HG02763 (cell line): ENCODE results near the gene FABP2.
A peak's percentile ranks its signal among the peaks of the same experiment; 100 is the strongest.
"Not testable (repeated sequence)": the region's sequence is repeated elsewhere in the genome, so short reads cannot be mapped to it uniquely, and the experiment has no call there.

Experiments used
- ATAC-seq: cut with Tn5 transposase; IDR thresholded peaks from one replicate; pipeline ENCODE4 v1.9.1; 2021; ENCODE audit warnings: mild to moderate bottlenecking, moderate library complexity; ENCODE audit not compliant: unreplicated experiment

The FABP2 gene

GRCh38 chr4:119321921-119322687, at the start of gene FABP2:
Gene FABP2 (minus strand): TSS chr4:119322138. CDS start chr4:119322102, 36 bp downstream.
- ATAC-seq: no peak

GRCh38 chr4:119370951-119371683, 49.2 kb upstream of the FABP2 start:
- peak; percentile 11 for ATAC-seq

- peak; percentile 98 for ATAC-seq
Measured at GRCh38 chr4:119370392-119370791, 48.5 kb upstream of the FABP2 start.

- not testable (repeated sequence) for ATAC-seq
Measured at GRCh38 chr4:119366802-119367201, 44.9 kb upstream of the FABP2 start.

- ATAC-seq: not testable (repeated sequence)
Measured at GRCh38 chr4:119364203-119364602, 42.3 kb upstream of the FABP2 start.

- ATAC-seq: not testable (repeated sequence)
Measured at GRCh38 chr4:119363372-119363771, 41.4 kb upstream of the FABP2 start.

- not testable (repeated sequence) for ATAC-seq
Measured at GRCh38 chr4:119362413-119362812, 40.5 kb upstream of the FABP2 start.

GRCh38 chr4:119359873-119360272, 37.9 kb upstream of the FABP2 start:
- not testable (repeated sequence) for ATAC-seq

GRCh38 chr4:119356796-119357195, 34.9 kb upstream of the FABP2 start:
- ATAC-seq: not testable (repeated sequence)

GRCh38 chr4:119356041-119356440, 34.1 kb upstream of the FABP2 start:
- not testable (repeated sequence) for ATAC-seq

- ATAC-seq: not testable (repeated sequence)
Measured at GRCh38 chr4:119353364-119353763, 31.4 kb upstream of the FABP2 start.

GRCh38 chr4:119348169-119348568, 26.2 kb upstream of the FABP2 start:
- ATAC-seq: not testable (repeated sequence)

GRCh38 chr4:119343293-119343692, 21.4 kb upstream of the FABP2 start:
- ATAC-seq: not testable (repeated sequence)

- ATAC-seq: not testable (repeated sequence)
Measured at GRCh38 chr4:119339895-119340294, 18.0 kb upstream of the FABP2 start.

GRCh38 chr4:119337010-119337409, 15.1 kb upstream of the FABP2 start:
- ATAC-seq: no peak

- ATAC-seq: not testable (repeated sequence)
Measured at GRCh38 chr4:119336332-119336979, 14.5 kb upstream of the FABP2 start.

GRCh38 chr4:119329835-119330620, 8.1 kb upstream of the FABP2 start:
- no peak for ATAC-seq

GRCh38 chr4:119328695-119329094, 6.8 kb upstream of the FABP2 start:
- ATAC-seq: no peak

GRCh38 chr4:119317990-119318389, 3.9 kb downstream of the FABP2 start:
- no peak for ATAC-seq

- ATAC-seq: no peak
Measured at GRCh38 chr4:119315036-119315435, 6.9 kb downstream of the FABP2 start.

GRCh38 chr4:119314356-119314755, 7.6 kb downstream of the FABP2 start:
- ATAC-seq: no peak
